Astrocyte of the hippocampus (primary cell): Measurements from ENCODE around the gene USP15.
"Not testable (repeated sequence)": the region's sequence is repeated elsewhere in the genome, so short reads cannot be mapped to it uniquely, and the experiment has no call there.

Experiments
- DNase-seq: peaks from one replicate; pipeline ENCODE4 v3.0.0; 2011; ENCODE audit warnings: low read depth, low spot score

USP15 gene

DNA sequence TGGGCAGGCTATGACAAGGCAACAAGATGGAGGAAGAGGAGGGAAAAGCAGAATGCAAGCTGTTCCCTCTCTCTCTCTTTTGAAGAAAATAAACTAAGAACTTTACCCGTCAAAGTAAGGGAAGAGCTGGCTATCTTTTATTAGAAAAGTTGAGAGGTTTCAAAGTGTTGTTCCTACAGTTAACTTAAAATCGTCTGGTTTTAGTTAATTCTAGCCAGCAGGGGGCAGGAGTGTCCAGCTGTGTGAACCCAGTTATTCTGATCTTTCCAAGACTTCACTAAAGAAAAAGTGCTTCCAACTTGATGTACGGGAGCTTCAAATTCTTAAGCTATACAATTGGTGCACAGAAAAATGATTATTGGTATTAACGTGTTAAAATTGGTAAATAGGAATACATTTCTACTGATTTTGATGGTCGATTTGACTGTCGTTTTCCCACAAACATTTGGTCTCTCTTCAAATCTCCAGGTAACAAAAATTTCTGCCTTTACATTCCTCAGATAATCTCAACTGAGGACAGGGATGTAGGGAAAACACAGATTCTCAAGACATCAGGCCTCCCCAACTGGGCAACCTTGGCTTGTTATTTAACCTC, 178.0 kb downstream of the USP15 start:
- peak; percentile 75 for DNase-seq

DNA sequence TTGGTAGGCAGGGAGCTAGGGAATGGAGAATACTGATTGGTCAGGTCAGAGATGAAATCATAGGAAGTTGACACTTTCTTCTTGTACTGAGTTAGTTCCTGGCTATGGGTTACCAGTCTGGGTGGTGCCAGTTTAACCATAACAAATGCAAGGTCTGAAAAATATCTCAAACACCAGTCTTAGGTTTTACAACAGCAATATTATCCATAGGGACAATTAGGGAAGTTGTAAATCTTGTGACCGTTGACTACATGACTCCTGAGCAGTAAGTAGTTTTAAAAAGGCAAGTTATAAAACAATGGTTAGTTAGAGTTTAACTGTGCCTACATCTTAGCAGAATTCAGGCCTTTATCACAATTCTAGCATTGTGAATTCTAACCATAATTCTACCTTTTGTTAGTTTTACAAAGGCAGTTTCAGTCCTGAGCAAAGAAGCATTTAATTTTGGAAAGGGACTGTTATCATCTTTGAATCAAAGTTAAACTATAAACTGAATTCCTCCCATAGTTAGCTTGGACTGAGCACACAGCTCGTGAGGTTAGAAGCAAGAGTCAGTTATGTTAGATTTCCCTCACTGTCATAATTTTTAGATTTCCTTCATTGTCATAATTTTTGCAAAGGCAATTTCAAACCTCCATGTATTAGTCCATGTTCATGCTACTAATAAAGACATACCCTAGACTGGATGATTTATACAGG, 186.7 kb downstream of the USP15 start:
- DNase-seq, result no peak

DNA sequence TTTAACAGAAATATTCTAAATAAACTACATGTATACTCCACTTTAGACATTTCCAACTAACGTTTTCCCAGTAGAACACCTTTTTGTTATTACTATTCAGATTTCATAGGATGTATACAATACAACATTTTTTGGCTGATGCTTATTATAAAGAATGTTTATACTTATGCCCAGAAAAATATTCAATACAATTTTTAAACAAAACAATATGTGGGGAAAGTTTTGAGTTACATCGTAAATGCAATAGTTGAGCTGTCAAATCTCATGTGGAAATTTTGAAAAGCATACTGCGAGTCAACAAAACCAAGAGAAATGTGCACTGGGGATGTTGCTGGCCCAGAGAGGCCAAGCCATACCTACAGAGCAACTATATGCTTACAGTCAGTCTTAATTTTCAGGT, 188.2 kb downstream of the USP15 start:
- DNase-seq, result no peak

DNA sequence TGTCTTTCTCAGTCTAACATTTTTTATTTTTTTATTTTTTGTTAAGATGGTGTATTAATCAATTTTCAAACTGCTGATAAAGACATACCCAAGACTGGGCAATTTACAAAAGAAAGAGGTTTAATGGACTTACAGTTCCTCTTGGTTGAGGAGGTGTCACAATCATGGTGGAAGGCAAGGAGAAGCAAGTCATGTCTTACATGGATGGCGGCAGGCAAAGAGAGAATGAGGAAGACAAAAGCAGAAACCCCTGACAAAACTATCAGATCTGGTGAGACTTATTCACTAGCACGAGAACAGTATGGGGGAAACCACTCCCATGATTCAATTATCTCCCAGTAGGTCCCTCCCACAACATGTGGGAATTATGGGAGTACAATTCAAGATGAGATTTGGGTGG, 195.2 kb downstream of the USP15 start:
- DNase-seq, result not testable (repeated sequence)

DNA sequence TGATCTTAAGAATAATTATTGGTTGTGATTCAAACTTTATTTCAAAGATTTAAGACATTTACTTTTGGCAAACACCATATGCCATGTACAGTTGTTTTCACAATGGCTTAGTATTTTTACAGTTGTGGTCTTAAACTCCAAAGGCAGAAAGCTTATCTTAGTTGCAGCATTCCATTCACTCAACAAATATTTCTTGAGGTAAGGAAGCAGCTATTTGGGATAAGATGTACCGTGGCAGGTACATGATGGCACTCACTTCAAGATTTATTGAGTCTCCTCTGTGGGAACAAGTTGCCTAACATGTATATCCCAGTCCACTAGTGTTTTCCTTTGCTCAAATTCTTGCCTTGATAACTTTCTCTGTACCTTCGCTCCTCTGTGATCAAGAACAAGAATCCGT, 198.4 kb downstream of the USP15 start:
- peak; percentile 18 for DNase-seq

DNA sequence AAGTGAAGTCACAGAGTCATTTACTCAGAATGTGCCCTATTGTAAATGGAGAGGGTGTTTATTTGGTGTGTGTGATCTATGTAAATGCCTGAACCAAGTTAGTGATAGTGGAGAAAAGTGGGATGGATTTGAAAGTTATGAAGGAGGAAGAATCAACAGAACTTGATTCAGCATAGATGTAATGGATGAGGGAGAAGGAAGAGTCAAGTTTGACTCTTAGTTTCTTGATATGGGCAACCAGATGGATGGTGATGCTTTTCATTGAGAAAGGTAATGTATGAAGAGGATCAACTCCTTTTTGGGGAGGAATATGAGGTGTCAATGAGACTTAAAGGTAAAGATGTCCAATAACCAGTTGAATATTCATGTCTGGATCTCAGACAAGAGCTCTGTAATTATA, 199.8 kb downstream of the USP15 start:
- DNase-seq, result no peak

DNA sequence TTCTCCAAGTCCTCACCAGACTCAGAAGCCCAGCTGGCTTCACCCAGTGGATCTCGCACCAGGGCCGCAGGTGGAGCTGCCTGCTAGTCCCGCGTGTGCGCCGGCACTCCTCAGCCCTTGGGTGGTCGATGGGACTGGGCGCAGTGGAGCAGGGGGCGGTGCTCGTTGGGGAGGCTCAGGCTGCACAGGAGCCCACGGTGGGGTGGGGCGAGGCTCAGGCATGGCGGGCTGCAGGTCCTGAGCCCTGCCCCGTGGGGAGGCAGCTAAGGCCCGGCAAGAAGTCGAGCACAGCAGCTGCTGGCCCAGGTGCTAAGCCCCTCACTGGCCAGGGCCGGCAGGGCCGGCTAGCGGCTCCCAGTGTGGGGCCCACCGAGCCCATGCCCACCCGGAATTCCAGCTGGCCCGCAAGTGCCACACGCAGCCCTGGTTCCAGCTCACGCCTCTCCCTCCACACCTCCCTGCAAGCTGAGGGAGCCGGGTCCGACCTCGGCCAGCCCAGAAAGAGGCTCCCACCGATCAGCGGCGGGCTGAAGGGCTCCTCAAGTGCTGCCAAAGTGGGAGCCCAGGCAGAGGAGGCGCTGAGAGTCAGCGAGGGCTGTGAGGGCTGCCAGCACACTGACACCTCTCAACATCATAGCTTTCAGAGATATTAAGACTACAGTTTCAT, 201.1 kb downstream of the USP15 start:
- not testable (repeated sequence) for DNase-seq

DNA sequence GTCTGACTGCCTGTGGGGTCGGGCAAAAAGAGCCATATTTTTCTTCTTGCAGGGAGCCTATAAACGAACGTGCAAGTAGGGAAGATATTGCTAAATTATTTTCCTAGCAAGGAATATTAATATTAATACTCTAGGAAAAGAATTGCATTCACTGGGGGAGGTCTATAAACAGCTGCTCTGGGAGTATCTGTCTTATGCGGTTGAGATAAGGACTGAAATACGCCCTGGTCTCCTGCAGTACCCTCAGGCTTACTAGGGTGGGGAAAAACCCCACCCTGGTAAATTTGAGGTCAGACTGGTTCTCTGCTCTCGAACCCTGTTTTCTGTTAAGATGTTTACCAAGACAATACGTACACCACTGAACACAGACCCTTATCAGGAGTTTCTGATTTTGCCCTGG, 203.0 kb downstream of the USP15 start:
- not testable (repeated sequence) for DNase-seq
